ENCODE results near the gene HOMEZ.
"Not testable (repeated sequence)": the region's sequence is repeated elsewhere in the genome, so short reads cannot be mapped to it uniquely, and the experiment has no call there.

HOMEZ gene, protein sequence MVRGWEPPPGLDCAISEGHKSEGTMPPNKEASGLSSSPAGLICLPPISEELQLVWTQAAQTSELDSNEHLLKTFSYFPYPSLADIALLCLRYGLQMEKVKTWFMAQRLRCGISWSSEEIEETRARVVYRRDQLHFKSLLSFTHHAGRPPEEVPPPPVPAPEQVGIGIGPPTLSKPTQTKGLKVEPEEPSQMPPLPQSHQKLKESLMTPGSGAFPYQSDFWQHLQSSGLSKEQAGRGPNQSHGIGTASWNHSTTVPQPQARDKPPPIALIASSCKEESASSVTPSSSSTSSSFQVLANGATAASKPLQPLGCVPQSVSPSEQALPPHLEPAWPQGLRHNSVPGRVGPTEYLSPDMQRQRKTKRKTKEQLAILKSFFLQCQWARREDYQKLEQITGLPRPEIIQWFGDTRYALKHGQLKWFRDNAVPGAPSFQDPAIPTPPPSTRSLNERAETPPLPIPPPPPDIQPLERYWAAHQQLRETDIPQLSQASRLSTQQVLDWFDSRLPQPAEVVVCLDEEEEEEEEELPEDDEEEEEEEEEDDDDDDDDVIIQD

DNA sequence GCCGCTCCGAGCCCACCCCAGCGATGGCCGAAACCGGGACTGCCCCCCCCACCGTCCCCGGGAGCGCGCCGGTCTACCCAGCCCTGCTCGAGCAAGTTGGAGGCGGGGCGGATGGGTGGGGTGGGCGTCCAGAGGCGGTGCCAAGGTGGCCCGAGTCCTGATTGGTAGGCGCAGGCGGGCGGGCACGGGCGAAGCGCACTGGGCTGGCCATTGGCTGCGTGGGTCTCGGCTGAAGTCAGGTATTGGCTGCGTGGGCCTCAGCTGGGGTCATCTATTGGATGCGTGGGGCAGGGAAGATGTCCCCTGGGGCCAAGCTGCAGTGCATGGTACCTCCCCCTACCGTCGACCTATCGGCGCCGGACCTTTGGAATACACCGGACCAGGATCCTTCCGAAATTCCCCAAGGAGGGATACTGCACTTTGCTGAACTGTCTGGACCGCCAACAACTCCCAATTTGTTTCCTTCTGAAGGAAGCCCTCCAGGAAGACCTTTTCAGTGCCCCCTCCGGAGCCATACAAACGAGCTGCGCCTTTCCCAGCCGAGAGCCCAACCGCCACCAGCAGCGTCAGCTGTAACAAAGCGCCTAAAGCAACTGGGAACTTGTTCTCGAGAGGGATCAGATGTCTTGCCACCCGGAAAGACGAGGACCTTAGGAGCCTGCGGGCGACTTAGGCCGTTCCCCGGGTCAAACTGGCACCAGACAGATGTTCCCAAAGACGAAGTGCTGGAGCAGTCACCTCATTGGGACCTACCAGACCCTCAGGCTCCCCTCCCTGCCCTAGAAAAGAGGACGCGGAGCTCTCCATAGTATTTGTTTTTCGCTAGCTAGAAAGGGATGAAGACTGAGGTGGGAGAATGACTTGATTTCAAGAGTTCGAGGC, at the start of gene HOMEZ:
Gene HOMEZ (minus strand): TSS at position 113 of the 882 bp plus-strand sequence. CDS start 180 bp downstream, outside the sequence.
- peak; percentile 96 for DNase-seq

DNA sequence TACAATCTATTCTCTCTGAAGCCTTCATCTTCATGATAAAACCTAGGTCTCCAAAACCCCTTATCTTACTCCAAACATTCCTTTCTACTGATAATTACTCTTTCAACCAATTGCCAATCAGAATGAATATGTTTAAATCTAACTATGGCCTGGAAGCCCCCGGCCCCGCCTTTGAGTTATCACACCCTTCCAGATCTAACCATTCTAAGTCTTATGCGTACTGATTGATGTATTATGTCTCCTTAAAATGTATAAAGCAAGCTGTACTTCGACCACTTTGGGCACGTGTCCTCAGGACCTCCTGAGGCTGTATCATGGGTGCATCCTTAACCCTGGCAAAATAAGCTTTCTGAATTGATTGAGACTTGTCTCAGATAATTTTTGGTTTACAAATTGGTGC, 49.7 kb upstream of the HOMEZ start:
- no peak for DNase-seq

- DNase-seq, result peak; percentile 51
These were observed 42.2 kb upstream of the HOMEZ start for GRCh38 chr14:23327947-23328744.

DNA sequence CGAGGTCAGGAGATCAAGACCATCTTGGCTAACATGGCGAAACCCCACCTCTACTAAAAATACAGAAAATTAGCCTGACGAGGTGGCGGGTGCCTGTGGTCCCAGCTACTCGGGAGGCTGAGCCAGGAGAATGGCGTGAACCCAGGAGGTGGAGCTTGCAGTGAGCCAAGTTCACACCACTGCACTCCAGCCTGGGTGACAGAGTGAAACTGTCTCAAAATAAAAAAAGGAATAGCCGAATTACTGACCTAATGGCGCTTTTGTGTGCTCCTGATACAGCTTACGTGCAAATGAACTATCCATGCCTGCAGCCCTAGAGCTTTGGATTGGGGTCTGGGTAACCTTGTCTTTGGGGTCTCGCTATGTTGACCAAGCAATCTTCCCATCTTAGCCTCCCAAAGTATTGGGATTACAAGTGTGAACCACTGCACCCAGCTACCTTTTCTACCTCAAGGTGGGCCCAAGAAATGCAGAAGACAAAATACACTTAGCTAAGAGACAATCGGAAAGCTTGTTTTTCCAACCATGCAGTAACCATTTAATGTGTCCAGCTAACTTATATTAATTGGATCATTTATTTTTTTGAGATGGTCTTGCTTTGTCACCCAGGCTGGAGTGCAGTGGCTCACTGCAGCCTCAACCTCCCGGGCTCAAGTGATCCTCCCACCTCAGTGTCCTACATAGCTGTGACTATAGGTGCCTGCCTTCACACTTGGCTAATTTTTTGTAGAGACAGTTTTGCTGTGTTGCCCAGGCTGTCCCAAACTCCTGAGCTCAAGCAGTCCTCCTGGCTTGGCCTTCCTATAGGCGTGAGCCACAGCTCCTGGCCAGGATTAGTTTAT, 40.8 kb upstream of the HOMEZ start:
- no peak for DNase-seq

DNA sequence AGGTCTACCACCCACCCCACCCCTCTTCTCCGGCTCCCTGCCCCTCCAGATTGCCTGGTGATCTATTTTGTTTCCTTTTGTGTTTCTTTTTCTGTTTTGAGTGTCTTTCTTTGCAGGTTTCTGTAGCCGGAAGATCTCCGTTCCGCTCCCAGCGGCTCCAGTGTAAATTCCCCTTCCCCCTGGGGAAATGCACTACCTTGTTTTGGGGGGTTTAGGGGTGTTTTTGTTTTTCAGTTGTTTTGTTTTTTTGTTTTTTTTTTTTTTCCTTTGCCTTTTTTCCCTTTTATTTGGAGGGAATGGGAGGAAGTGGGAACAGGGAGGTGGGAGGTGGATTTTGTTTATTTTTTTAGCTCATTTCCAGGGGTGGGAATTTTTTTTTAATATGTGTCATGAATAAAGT, 39.8 kb upstream of the HOMEZ start:
- not testable (repeated sequence) for DNase-seq

GRCh38 chr14:23324993-23325392, 39.1 kb upstream of the HOMEZ start:
- no peak for DNase-seq

DNA sequence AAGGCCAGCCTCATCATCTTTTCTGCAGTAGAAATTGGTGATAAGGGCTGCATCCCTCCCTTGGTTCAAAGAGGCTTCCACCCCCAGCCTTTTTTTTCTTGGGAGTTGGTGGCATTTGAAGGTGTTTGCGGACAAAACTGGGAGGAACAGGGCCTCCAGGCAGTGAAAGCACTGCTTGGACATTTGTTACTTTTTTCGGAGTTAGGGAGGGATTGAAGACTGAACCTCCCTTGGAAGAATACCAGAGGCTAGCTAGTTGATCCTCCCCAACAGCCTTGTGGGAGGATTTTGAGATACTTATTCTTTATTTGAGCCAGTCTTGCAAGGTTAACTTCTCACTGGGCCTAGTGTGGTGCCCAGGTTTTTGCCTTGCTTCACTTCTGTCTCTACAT, 38.5 kb upstream of the HOMEZ start:
- no peak for DNase-seq

DNA sequence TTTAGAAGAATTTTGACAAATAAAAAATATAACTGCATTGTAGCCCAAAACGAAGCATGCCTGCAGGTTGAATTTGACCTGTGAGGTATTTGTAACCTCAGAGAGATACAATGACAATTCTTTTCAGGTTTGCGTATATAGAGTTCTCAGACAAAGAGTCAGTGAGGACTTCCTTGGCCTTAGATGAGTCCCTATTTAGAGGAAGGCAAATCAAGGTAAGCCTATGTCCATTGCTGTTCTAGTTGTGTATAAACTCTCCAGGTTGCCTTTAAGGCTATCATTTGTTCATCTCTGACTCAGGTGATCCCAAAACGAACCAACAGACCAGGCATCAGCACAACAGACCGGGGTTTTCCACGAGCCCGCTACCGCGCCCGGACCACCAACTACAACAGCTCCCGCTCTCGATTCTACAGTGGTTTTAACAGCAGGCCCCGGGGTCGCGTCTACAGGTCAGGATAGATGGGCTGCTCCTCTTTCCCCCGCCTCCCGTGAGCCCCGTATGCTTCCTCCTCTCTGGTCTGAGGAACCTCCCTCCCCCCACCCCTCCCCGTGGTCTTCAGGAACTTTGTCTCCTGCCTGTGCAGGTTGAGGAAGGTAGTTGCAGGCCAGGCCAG, 38.0 kb upstream of the HOMEZ start:
- no peak for DNase-seq

DNA sequence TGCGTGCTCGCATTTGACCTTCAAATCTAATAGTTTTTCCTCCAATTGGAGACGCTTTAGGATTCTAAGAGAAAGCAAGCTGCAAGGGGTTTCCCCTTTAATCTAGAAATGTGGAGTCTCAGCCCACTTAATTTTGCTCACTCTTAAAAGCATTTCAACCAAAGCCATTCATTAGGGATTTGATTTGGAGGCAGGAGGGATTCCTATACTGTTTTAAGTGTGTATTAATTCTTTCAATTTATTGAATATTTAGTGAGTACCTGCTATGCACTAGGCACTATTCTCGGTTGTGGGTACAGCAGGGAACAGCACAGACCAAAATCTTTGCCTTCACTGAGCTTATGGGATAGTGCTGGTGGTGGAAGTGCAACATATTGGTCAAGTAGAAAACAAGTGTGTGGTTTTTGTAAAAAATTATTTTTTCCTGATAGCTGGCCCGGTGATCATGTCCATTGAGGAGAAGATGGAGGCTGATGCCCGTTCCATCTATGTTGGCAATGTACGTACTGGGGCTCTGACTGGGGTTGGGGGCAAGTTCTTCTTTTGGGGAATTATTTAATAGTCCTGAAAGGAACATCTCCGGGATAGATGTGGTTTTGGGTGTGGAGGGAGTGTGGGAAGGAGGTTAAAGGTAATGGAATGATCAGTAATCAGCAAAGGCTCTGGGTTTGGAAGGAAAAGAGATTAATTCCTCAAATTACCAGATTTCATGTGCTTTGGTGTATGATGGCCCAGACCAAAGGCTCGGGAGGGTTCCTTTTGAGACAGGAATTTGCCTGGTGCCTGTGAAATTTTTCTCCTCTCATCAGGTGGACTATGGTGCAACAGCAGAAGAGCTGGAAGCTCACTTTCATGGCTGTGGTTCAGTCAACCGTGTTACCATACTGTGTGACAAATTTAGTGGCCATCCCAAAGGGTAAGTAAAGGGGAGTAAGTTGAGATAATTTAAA, 36.9 kb upstream of the HOMEZ start:
- DNase-seq, result no peak

- DNase-seq, result no peak
These were observed 35.9 kb upstream of the HOMEZ start for GRCh38 chr14:23321572-23322547.

GRCh38 chr14:23320584-23321571, 34.9 kb upstream of the HOMEZ start, which contains the start of gene PABPN1:
Gene PABPN1, plus strand, starts transcription at chr14:23321457. Its CDS starts 13 bp downstream, at chr14:23321470.
- peak; percentile 98 for DNase-seq

DNA sequence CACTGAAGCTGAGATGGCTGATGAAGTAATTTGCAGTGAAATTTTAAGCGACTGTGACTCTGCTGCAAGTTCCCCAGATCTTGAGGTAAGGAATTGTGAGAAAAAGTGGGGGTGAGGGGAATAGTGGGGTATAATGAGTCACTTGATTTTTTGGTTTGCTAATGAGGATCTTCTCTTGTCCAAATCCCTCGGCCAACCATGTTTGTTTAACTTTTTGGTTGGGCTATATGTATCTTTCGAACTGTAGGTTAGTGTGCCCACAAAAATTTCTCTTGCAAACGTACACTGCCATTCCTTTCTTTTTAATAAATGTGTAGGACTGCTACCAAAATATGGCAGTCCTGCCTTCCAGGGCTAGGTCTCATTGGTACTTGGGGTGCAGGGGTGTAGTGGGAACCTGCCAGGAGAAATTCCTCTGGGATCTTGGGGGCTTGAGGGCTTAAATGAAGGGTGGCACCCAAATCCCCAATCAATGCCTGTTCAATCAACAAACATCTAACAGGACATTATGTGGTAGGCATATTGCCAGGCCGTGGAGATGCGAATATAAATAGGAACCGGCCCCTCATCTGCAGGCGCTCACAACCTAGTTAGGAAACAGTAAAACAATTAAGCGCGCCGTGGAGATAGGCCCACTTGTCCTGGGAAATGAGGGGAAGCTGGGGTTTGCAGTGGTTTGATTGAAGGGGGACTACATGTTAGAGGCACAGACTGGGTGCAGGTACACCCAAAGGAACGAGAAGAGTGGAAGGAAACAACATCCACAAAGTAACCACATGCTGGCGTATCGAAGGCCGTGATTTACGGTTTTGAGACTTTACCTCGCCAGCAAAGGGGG, 34.0 kb upstream of the HOMEZ start:
- no peak for DNase-seq

DNA sequence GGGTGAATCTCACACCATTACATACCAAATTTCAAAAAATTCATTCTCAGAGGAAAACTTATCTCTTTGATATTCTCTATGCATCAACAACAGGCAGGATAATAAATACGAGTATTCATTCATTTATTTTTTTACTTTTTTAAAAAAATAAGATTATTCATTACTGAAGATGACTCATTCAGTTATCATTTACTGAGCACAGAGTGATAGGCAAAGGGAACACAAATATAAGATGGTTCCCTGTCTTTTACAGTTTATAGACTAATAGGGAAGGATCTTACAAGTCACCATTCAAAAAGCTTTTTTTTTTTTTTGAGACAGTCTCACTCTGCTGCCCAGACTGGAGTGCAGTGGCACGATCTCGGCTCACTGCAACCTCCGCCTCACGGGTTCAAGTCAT, 30.4 kb upstream of the HOMEZ start:
- DNase-seq, result no peak

- no peak for DNase-seq
These were observed 24.6 kb upstream of the HOMEZ start for GRCh38 chr14:23310546-23310945.

DNA sequence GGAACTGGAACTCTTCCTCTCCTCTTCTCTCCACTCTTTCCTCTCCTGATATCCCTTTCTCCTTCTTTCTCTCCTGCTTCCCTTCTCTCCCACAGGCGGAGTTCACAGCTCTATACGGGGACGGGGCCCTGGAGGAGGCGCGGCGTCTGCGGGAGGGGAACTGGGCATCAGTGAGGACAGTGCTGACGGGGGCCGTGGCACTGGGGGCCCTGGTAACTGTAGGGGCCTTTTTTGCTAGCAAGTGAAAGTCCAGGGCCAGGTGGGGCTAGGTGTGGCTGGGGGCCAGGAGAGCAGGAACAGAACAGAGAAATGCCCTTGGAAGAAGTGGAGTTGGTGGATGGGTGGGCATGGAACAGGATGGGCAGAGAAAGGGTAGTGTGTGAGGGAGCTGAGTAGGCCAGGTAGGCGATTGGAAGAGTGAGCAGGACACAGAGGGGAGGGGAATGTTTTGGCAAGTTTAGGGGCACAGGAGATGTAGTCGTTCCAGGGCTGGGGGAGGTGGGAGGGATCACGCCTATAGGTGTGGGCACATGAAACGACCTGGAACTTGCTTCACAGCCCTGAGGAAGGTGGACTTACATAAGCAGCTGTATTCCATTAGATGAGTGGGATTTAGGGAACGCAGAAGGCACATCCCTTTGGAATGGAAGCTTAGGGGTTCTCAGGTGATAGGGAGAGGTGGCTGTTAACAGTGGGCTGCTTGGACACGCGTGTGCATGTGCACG, 23.0 kb upstream of the HOMEZ start:
- no peak for DNase-seq

All from effector CD8-positive, alpha-beta T cell (primary cell).